Motor neuron (in vitro differentiated cells): ENCODE data around the gene PEX26. TPM values are rescaled to one million over a fixed set of nuclear protein-coding genes. Genes with fewer than 3 reads are reported as not detected.
A peak's percentile ranks its signal among the peaks of the same experiment; 100 is the strongest.

ENCODE experiments used
- ATAC-seq, 8 experiments: fragments of 200-7000 bp; cut with Tn5 transposase; replicated peaks in 6 of 8; 2 replicates each; pipeline ENCODE4 v1.8.0; 2021; ENCODE audit warnings: mild to moderate bottlenecking in 8 of 8, moderate library complexity in 8 of 8
- H3K27ac ChIP-seq, 2 donors: fragments of 250-450 bp; sonication (Bioruptor Pico); 2 replicates each; pipeline ENCODE4 v1.9.0; 2021; ENCODE audit warnings: antibody characterized with exemption in 2 of 2, mild to moderate bottlenecking in 2 of 2, moderate library complexity in 1 of 2
- H3K4me1 ChIP-seq, 2 donors: fragments of 250-450 bp; sonication (Bioruptor Pico); replicated peaks in 1 of 2; 2 replicates each; pipeline ENCODE4 v1.6.1; 2021; ENCODE audit warnings: antibody characterized with exemption in 2 of 2, mild to moderate bottlenecking in 2 of 2, moderate library complexity in 1 of 2
- H3K4me3 ChIP-seq, 5 donors: fragments of 250-450 bp; sonication (Bioruptor Pico); 2 replicates each; pipeline ENCODE4 v1.9.0; 2021; ENCODE audit warnings: antibody characterized with exemption in 5 of 5, mild to moderate bottlenecking in 5 of 5, moderate library complexity in 4 of 5
- WGBS, 10 experiments: fragments of 450-650 bp; shearing (Covaris generic); methylation state at CpG; one replicate each; pipeline ENCODE4 v1.0.0; 2022; 5-methylcytosine and 5-hydroxymethylcytosine counted together
- in situ Hi-C, 9 experiments: fragments of 400-800 bp; cut with MboI; loops; one replicate each; pipeline ENCODE4 v1.15.0; 2021; ENCODE audit warnings: low sequenced_read_pairs in 9 of 9, low pct_unique_long_range_greater_than_20kb in 2 of 9; ENCODE audit not compliant: unreplicated experiment in 9 of 9
- total RNA-seq, 8 experiments: library from RNA; unstranded; fragments of 300-600 nt; gene quantifications; 2 replicates each; pipeline versions ENCODE4 v1.2.3 to v1.2.4, GENCODE V29; 2022

The PEX26 gene
- total RNA-seq, 8 experiments from 2014 or later, result 10.5 to 25.1 (median 19.4) TPM

- peak; percentile 73 to 94 (median 90) for ATAC-seq
- Histone ChIP-seq H3K4me1 (peaks cover 9 to 26% of the 10 kb centered on the region in 2 donors), H3K4me3 (peak within 1 kb of the TSS; percentile 16 to 28 (median 27)), H3K27ac (peak within 1 kb of the TSS in 1 of 2 donors; percentile 44)
- in situ Hi-C loops, result no loop called here
- 5 to 62% (median 30%) methylated on average over 1 to 8 of the region's 72 CpGs; no CpG with 5 or more reads in 5 of the 10 experiments for WGBS, 10 experiments
Observed at GRCh38 chr22:18110194-18110953, 32.6 kb downstream of the PEX26 start, which contains the start of gene TUBA8. TUBA8 (plus strand) TSS chr22:18110809; CDS start chr22:18110866, 57 bp downstream.

DNA sequence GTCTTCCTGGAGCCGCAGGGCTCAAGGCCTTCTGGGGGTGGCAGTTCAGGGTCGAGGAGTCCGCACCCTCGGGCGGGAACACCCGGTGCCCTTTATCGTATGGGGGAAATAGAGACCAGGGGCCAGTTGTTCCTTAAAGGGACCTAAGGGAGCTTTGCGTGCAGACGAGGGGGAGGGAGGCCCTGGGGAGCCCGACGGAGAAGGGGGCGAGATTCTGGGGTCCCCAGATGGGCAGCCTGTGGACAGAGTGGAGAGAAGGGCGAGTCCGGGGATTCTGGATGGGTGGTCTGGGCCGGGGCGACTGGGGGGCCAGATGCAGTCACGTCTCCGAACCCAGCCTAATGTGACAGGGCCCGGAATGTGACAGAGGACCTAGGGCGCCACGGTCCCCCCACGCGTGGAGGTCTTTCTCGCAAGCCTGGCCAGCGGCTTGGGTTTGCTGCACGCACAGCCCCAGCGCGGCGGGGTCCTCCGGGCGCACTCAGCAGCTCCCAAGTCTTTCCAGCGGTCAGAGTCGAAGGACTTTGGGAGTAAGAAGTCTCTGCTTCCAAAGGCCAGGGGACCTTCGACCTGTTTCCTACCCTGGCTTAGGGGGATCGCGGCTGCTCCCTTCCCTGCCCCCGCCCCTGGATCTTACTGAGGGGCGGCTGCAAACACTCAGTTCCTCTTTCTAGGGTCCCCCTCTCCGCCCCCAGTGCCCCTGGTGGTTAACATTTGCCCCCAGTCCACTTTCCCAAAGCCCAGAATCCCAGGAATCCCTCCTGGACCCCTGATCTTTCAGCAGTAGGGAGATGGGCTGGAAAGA is 33.4 kb downstream of the PEX26 start:
- peak overlapping the region in 1 of 2 donors; percentile 44 for H3K27ac ChIP-seq
- peak in 1 of 8 experiments; percentile 8 for ATAC-seq
- WGBS, 10 experiments, result 0 to 60% (median 20%) methylated on average over 1 to 3 of the region's 39 CpGs; no CpG with 5 or more reads in 6 of the 10 experiments
- H3K4me1 ChIP-seq, result peaks cover 9 to 26% of the 10 kb centered on the region in 2 donors
- peak overlapping the region; percentile 16 to 28 (median 27) for H3K4me3 ChIP-seq
- in situ Hi-C loops, result no loop called here

GRCh38 chr22:18111759-18112330 is 34.1 kb downstream of the PEX26 start:
- H3K4me3 ChIP-seq, result no peak overlapping the region
- 52 to 100% (median 76%) methylated on average over 1 to 8 of the region's 12 CpGs; no CpG with 5 or more reads in 1 of the 10 experiments for WGBS, 10 experiments
- ATAC-seq, result no peak
- in situ Hi-C loops, result no loop called here
- peaks cover 9 to 26% of the 10 kb centered on the region in 2 donors for H3K4me1 ChIP-seq
- H3K27ac ChIP-seq, result no peak overlapping the region

- no peak for ATAC-seq
- 53 to 100% (median 72%) methylated on average over 1 to 6 of the region's 6 CpGs; no CpG with 5 or more reads in 1 of the 10 experiments for WGBS, 10 experiments
- Histone ChIP-seq H3K4me3 (no peak overlapping the region), H3K4me1 (peaks cover 9 to 26% of the 10 kb centered on the region in 2 donors), H3K27ac (no peak overlapping the region)
- in situ Hi-C loops, result no loop called here
Observed at GRCh38 chr22:18112440-18112839, 34.6 kb downstream of the PEX26 start.

- Histone ChIP-seq H3K27ac (no peak overlapping the region), H3K4me3 (no peak overlapping the region), H3K4me1 (peaks cover 9 to 26% of the 10 kb centered on the region in 2 donors)
- no peak for ATAC-seq
- WGBS, 10 experiments, result 75 to 100% (median 89%) methylated on average over 1 to 6 of the region's 11 CpGs; no CpG with 5 or more reads in 4 of the 10 experiments
- in situ Hi-C loops, result no loop called here
Observed at GRCh38 chr22:18113680-18114394, 36.0 kb downstream of the PEX26 start.

GRCh38 chr22:18114495-18114894 is 36.7 kb downstream of the PEX26 start:
- Histone ChIP-seq H3K4me3 (no peak overlapping the region), H3K27ac (no peak overlapping the region), H3K4me1 (peaks cover 9 to 26% of the 10 kb centered on the region in 2 donors)
- ATAC-seq, result no peak
- in situ Hi-C loops, result no loop called here
- 40 to 87% (median 72%) methylated on average over 1 to 4 of the region's 4 CpGs; no CpG with 5 or more reads in 4 of the 10 experiments for WGBS, 10 experiments

DNA sequence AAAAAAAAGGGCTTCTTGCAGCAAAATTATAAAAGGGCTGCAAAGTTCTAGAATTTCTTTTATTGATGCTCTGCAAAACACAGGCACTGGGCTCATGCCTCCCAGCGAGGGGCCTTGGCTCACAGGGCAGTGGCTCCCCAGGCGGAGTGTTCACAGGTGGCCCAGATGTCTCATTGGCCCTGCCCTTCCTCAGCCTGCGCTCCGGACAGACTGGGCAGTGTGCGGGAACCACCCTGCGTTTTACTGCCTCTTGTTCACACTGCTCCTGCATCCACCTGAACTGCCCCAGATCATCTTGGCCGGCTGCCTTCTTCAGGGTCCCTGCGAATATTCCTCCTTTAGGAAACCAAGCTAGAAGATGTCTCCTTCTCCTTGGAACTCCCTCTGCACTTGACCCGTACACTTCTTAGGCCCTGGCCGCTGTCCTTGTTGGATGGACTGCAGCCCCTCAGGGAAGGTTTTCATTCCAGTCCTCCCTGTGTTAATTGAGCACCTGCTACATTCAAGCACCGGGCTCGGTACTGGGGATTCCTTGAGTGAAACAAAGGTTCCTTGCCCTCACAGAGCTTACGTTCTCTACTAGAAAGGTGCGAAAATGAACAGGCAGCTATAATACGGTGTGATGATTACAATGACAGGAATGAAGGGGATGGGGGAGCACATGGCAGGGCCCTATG is 37.3 kb downstream of the PEX26 start:
- in situ Hi-C loops, result no loop called here
- ATAC-seq, result no peak
- 67 to 100% (median 89%) methylated on average over 1 to 13 of the region's 15 CpGs; no CpG with 5 or more reads in 1 of the 10 experiments for WGBS, 10 experiments

GRCh38 chr22:18115906-18116371 is 38.1 kb downstream of the PEX26 start:
- in situ Hi-C loops, result no loop called here
- Histone ChIP-seq H3K4me3 (no peak overlapping the region), H3K27ac (no peak overlapping the region), H3K4me1 (peaks cover 7 to 20% of the 10 kb centered on the region in 2 donors)
- no peak for ATAC-seq
- 100% methylated on average over 1 of the region's 8 CpGs; no CpG with 5 or more reads in 9 of the 10 experiments for WGBS, 10 experiments

More for the DNA sequence above, 37.3 kb downstream of the PEX26 start:
- Histone ChIP-seq H3K4me3 (no peak overlapping the region), H3K27ac (no peak overlapping the region), H3K4me1 (peaks cover 9 to 25% of the 10 kb centered on the region in 2 donors)

DNA sequence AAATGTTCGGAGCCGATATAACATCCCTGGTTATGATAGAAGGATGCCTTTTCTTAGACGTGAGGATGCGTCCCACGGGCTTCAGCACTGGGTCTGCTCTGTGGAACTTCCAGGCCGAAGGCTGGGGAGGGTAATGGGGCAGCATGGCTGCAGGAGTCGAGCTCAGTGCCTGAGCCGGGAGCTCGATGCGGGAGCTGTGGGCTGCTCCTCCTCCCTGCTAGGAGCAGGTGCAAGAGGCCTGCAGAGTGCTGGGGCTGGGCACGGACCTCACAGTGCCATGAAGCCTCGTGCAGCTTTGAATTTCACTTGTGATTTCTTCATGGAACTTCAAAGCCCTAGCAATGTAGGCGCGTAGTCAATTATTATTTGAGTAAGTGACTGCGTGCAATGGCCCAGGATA is 38.8 kb downstream of the PEX26 start:
- H3K27ac ChIP-seq, result no peak overlapping the region
- no peak for ATAC-seq
- in situ Hi-C loops, result no loop called here

DNA sequence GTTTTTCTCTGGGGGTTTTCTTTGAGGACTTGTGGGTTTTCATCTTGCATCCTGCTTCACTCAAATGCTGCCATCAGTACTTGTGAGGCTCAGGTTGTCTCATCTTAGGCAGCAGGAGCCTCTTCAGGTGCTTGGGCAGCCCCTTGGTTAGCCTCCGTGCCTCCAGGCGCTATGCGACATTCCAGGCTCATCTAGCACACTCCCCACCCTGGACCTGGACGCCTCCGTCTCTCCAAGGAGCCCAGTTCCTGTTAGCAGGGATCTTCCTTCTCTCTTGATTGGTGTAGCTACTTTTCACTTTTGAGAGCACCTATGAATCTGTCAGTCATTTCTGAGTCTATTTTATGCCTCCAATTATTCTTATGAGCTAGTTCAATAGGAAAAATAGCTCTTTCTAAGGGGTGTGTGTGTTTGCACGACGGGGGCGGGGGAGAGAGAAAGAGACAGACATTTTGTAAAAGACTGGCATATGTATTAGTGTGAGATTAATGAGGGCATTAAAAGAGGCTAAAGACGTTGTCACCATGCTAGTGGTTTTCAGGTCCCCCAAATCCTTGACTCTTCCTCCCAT is 40.6 kb downstream of the PEX26 start:
- Histone ChIP-seq H3K4me1 (peaks cover 0 to 18% of the 10 kb centered on the region in 2 donors), H3K27ac (no peak overlapping the region), H3K4me3 (no peak overlapping the region)
- in situ Hi-C loops, result no loop called here
- WGBS, 10 experiments, result 26 to 96% (median 81%) methylated on average over 2 to 9 of the region's 9 CpGs; no CpG with 5 or more reads in 2 of the 10 experiments
- no peak for ATAC-seq

More for the DNA sequence above, 38.8 kb downstream of the PEX26 start:
- Histone ChIP-seq H3K4me1 (peaks cover under 1 to 19% of the 10 kb centered on the region in 2 donors), H3K4me3 (no peak overlapping the region)
- 71 to 100% (median 85%) methylated on average over 1 to 10 of the region's 15 CpGs; no CpG with 5 or more reads in 3 of the 10 experiments for WGBS, 10 experiments

DNA sequence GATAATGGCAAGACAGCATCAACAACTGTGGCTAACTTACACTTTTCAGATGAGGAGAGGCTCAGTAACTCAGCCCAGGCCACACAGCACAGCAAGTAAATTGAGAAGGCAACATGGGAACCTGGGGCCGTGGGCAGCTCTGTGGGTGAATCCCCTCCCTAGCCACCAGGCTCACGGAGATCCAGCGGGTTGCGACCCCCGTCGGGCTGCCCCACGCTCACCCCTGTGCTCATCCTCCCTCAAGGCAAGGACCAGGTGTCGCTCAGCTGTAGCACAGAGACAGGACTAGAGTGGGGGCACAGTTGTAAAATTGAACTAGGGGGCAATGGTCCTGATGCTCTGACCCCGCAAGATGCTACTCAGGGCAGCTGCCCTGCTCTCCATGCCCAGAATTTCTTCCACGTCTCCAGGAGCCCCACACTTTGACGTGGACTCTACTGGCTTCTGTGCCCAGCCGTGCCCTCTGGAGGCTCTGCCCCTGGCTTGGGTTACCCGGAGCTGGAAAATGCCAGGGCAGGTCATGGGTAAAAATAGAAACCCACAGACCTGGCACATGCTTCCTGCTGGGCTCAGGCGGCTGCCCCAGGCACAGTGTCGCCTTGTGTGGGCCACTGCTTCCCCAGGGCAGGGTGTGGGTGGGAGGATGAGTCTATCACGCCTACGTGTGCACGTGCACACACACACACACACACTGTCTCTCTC is 41.8 kb downstream of the PEX26 start:
- ATAC-seq, result no peak
- Histone ChIP-seq H3K4me1 (peaks cover 0 to 7% of the 10 kb centered on the region in 2 donors), H3K27ac (no peak overlapping the region), H3K4me3 (no peak overlapping the region)
- in situ Hi-C loops, result no loop called here
- WGBS, 10 experiments, result 67 to 96% (median 93%) methylated on average over 2 to 12 of the region's 18 CpGs; no CpG with 5 or more reads in 5 of the 10 experiments
